Osteocyte (in vitro differentiated cells): ENCODE measurements around the gene LYPD4. TPM values are rescaled to one million over a fixed set of nuclear protein-coding genes. Genes with fewer than 3 reads are reported as not detected.
A peak's percentile ranks its signal among the peaks of the same experiment; 100 is the strongest.
"Not testable (repeated sequence)": the region's sequence is repeated elsewhere in the genome, so short reads cannot be mapped to it uniquely, and the experiment has no call there.

Experiments used
- DNase-seq: peaks from one replicate; pipeline ENCODE4 v3.0.0; 2021; ENCODE audit warnings: mixed read lengths; ENCODE audit not compliant: unreplicated experiment; ENCODE audit errors: extremely low spot score
- H3K27ac Mint-ChIP-seq: one replicate; pipeline ENCODE4 v1.8.0; 2021; ENCODE audit warnings: mild to moderate bottlenecking, mixed read lengths; ENCODE audit not compliant: unreplicated experiment
- H3K27me3 Mint-ChIP-seq: one replicate; pipeline ENCODE4 v1.8.0; 2021; ENCODE audit warnings: mixed read lengths; ENCODE audit not compliant: unreplicated experiment
- H3K36me3 Mint-ChIP-seq: one replicate; pipeline ENCODE4 v1.8.0; 2021; ENCODE audit warnings: mixed read lengths; ENCODE audit not compliant: unreplicated experiment
- H3K4me1 Mint-ChIP-seq: one replicate; pipeline ENCODE4 v1.8.0; 2021; ENCODE audit warnings: mixed read lengths; ENCODE audit not compliant: unreplicated experiment
- H3K4me3 Mint-ChIP-seq: one replicate; pipeline ENCODE4 v1.8.0; 2021; ENCODE audit warnings: mild to moderate bottlenecking, moderate library complexity, mixed read lengths; ENCODE audit not compliant: unreplicated experiment
- H3K9me3 Mint-ChIP-seq: one replicate; pipeline ENCODE4 v1.8.0; 2021; ENCODE audit warnings: mixed read lengths; ENCODE audit not compliant: unreplicated experiment
- total RNA-seq: library from RNA; stranded (reverse); gene quantifications from 2 replicates; pipeline ENCODE4 v1.2.1, GENCODE V29; 2021
- TF ChIP-seq, protein P1 (sequence below): fragments of 200-600 bp; sonication (generic); IDR thresholded peaks from 2 replicates; pipeline ENCODE4 v1.5.0; 2021; ENCODE audit warnings: antibody characterized with exemption, mild to moderate bottlenecking, moderate library complexity

LYPD4 gene
- total RNA-seq, 1 donor from 2014 or later = not detected

DNA sequence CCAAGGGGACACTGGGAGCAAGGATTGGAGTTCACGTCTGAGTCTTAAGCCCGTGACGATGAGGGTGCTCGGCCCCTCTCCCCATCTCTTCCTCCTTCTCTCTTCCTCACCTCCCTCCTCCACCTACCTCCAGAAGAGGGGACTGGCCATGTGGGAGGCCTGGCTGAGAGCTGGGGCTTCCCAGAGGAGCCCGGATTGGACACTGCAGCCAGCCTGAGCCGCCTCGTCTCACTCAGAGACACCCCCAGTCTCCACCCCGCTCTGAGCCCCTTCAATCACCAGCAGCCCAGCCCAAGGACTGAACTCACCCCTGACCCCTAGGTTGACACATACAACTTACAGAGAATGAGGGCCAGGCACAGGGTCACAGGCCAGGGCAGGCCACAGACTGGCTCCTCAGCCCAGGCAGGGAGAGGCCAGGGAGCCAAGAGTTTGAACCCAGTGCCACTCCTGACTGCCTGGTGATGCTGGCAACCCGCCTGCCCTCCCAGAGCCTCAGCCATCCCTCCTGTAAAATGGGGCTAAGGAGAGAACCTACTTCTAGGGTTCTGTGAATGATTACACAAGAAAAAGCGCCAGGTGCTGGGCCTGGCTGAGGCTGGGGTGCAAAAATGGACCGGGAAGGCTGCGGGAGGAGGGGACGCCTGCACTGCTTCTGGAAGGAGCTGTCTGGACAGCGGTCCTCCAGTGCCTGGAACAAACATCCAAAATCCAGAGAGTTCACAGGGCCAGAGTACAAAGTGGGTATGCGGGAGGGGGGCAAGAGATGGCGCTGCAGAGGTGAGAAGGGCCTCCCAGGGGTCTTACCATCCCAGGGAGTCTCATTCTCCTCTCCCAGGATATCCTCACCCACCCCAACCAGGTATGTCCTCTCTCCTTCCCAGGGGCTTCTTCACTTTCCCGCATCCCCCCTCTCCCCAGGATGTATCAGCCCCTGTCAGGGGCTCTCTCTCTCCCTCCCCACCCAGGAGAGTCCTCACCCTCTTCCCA lies 33.7 kb upstream of the LYPD4 start:
- H3K9me3 Mint-ChIP-seq = no peaks in the 10 kb centered on the region
- no peaks in the 10 kb centered on the region for H3K36me3 Mint-ChIP-seq
- TF ChIP-seq, protein P1, sequence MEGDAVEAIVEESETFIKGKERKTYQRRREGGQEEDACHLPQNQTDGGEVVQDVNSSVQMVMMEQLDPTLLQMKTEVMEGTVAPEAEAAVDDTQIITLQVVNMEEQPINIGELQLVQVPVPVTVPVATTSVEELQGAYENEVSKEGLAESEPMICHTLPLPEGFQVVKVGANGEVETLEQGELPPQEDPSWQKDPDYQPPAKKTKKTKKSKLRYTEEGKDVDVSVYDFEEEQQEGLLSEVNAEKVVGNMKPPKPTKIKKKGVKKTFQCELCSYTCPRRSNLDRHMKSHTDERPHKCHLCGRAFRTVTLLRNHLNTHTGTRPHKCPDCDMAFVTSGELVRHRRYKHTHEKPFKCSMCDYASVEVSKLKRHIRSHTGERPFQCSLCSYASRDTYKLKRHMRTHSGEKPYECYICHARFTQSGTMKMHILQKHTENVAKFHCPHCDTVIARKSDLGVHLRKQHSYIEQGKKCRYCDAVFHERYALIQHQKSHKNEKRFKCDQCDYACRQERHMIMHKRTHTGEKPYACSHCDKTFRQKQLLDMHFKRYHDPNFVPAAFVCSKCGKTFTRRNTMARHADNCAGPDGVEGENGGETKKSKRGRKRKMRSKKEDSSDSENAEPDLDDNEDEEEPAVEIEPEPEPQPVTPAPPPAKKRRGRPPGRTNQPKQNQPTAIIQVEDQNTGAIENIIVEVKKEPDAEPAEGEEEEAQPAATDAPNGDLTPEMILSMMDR = no peak
- H3K27me3 Mint-ChIP-seq = no peaks in the 10 kb centered on the region
- H3K4me3 Mint-ChIP-seq = no peak overlapping the region
- peaks cover 6% of the 10 kb centered on the region for H3K4me1 Mint-ChIP-seq
- no peak overlapping the region for H3K27ac Mint-ChIP-seq
- DNase-seq = no peak

DNA sequence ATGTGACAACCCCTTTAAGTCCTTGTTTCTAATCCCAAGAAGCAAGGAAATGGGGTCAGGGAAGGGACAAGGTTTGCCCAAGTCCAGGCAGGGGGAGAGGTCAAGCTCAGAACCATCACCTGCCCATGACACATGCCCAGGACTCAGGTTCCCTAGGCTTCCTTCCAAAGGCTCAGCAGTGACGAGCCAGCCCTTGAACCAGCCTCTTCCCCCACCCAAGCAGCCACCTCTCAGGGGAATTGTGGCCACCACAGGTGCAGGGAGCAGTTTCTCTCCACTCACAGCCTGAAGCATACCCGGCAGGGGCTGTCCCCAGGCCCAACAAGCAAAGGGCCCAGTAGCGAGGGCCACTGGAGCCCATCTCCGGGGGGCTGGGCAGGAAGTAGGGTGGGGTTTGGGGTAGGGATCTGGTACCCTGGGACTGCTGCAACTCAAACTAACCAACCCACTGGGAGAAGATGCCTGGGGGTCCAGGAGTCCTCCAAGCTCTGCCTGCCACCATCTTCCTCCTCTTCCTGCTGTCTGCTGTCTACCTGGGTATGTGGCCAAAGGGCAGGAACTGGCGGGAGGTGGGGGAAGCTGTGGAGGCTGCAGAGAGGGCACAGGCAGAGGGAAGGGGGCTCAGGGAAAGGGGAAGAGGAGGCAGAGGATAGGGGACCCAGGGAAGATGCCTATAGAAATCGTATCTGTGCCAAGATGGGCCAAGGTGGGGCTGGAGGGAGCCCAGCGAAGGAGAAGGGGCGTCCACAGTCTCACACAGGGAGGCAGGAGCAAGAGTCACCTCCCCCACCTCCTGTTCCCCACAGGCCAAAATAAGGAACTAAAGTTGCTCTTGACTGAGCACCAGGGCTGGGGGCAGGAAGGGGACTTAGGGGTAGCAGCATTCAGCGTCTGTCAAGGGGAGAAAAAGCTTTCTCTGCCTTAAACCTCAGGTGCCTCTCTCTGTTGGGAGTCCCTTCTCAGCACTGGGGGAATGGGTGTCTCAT lies 32.7 kb upstream of the LYPD4 start, which contains the start of gene CD79A:
TSS of gene CD79A (plus strand) at position 433 of the 986 bp plus-strand sequence. CDS start at position 459, 26 bp downstream.
- H3K4me1 Mint-ChIP-seq = peaks cover under 1% of the 10 kb centered on the region
- TF ChIP-seq, protein P1 = no peak
- H3K4me3 Mint-ChIP-seq = no peak within 1 kb of the TSS
- H3K27me3 Mint-ChIP-seq = no peaks in the 10 kb centered on the region
- no peak for DNase-seq
- H3K27ac Mint-ChIP-seq = no peak within 1 kb of the TSS
- H3K36me3 Mint-ChIP-seq = no peaks in the 10 kb centered on the region
- no peaks in the 10 kb centered on the region for H3K9me3 Mint-ChIP-seq

DNA sequence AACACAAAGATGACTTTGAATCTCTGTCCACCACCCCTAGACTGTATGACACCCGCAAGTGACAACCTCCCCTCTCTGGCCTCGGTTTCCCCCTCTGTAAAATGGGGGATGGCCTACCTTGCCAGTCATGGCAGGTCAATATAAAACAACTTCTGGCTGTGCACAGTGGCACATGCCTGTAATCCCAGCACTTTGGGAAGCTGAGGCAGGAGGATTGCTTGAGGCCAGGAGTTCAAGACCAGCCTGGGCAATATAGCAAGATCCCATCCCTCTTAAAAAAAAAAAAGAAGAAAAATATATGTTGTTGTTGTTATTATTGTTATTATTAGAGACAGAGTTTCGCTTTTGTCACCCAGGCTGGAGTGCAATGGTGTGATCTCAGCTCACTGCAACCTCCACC lies 31.5 kb upstream of the LYPD4 start:
- not testable (repeated sequence) for H3K4me3 Mint-ChIP-seq, DNase-seq, H3K27ac Mint-ChIP-seq, H3K36me3 Mint-ChIP-seq, H3K4me1 Mint-ChIP-seq, H3K9me3 Mint-ChIP-seq, H3K27me3 Mint-ChIP-seq

DNA sequence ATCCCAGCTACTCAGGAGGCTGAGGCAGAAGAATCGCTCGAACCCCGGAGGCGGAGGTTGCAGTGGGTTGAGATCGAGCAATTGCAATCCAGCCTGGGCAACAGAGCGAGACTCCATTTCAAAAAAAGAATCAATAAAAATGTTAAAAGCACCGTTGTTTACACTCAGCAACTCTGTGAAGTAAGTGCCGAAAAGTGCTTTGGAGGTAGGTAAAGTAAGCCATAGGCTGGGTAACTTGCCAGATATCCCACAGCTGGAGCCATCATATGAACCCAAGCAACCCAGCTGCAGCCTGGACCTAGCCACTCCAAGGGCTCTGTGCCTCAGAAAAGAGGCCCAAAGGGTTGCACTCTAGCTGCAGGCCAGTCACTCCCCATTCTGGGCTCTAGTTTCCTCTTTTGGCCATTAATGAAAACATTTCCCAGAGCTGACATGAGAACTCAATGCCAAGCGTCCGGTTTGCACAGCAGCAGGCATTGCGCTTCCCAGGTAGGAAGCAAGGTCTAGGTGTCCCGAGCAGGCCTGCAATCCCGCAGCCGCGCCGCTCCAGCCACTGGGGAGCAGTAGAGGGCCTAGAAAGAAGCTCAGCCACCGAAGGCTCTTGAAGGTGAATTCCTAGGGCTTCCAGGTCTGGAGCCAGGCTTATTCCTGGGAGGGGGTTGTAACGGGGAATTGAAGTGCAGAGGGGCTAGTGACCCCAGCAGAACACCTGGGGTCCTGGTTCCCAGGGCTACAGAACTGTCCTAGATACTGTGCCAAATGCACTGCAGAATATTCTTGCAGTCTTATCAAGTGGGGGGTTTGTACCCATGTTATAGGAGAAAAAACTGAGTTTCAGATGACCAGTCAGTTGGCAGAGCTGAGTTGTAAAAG lies 28.5 kb upstream of the LYPD4 start:
- no peaks in the 10 kb centered on the region for H3K4me1 Mint-ChIP-seq
- H3K27ac Mint-ChIP-seq = no peak overlapping the region
- no peaks in the 10 kb centered on the region for H3K9me3 Mint-ChIP-seq
- no peak overlapping the region for H3K4me3 Mint-ChIP-seq
- DNase-seq = no peak
- peaks cover 19% of the 10 kb centered on the region for H3K36me3 Mint-ChIP-seq
- H3K27me3 Mint-ChIP-seq = no peaks in the 10 kb centered on the region
- TF ChIP-seq, protein P1 = peak; percentile 65

DNA sequence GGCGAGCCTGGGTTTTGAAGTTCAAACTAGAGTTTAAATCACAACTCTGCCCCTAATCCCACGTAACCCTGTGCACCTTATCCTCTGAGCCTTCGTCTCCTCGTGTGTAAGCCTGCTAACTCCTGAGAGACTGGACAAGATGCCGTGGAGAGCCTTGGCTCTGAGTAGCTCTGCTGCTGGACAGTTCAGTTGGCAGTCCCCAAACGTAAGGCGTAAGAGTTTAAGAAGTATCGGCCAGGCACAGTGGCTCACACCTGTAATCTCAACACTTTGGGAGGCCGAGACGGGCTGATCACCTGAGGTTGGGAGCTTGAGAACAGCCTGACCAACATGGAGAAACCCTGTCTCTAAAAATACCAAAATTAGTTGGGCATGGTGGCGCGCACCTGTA lies 27.9 kb upstream of the LYPD4 start:
- no peaks in the 10 kb centered on the region for H3K27me3 Mint-ChIP-seq
- no peak for DNase-seq
- TF ChIP-seq, protein P1 = no peak
- H3K4me1 Mint-ChIP-seq = no peaks in the 10 kb centered on the region
- no peak overlapping the region for H3K4me3 Mint-ChIP-seq
- H3K9me3 Mint-ChIP-seq = no peaks in the 10 kb centered on the region
- H3K36me3 Mint-ChIP-seq = peaks cover 22% of the 10 kb centered on the region
- H3K27ac Mint-ChIP-seq = no peak overlapping the region
